ENCODE measurements around the gene DLGAP4. TPM values are rescaled to one million over a fixed set of nuclear protein-coding genes. Genes with fewer than 3 reads are reported as not detected.
A peak's percentile ranks its signal among the peaks of the same experiment; 100 is the strongest.

Gene DLGAP4
- total and polyA plus RNA-seq, 2 of the 13 experiments (the other 11 are each of a cell fraction or from before 2014, with no cell fraction given): 15.2 to 26.7 TPM

- 94% methylated on average over 4 of the region's 4 CpGs for WGBS (ENCODE audit: low lambda C conversion rate)
- intact Hi-C loops (cut with micrococcal nuclease; ENCODE audit: unreplicated experiment): no loop called here
- peaks cover 3% of the 10 kb centered on the region for H4K20me1 ChIP-seq (ENCODE audit: insufficient read depth, low read length)
These were observed 191.7 kb downstream of the DLGAP4 start for GRCh38 chr20:36497856-36498255.

More at GRCh38 chr20:36497856-36498255, 191.7 kb downstream of the DLGAP4 start:
- no peak overlapping the region for H3K4me2 ChIP-seq (ENCODE audit: low read depth, low read length)
- ATAC-seq (no peak), DNase-seq (ENCODE audit: low spot score) (no peak), FAIRE-seq (no peak)
- TF ChIP-seq ZNF563 (CRISPR knock-in tag; IDR thresholded peaks at IDR 0.05) (no peak), GABPB1 (CRISPR knock-in tag; IDR thresholded peaks at IDR 0.05) (no peak), ZNF430 (CRISPR knock-in tag; IDR thresholded peaks at IDR 0.05) (no peak), RARG (CRISPR knock-in tag; IDR thresholded peaks at IDR 0.05; ENCODE audit: low read depth) (no peak), RARA (CRISPR knock-in tag; IDR thresholded peaks at IDR 0.05) (no peak), SRY (CRISPR knock-in tag; IDR thresholded peaks at IDR 0.05) (peak; percentile 30; the same call in 1 of the 2 replicates), HBP1 (CRISPR knock-in tag; IDR thresholded peaks at IDR 0.05; ENCODE audit: low read depth) (no peak), ZNF235 (CRISPR knock-in tag; IDR thresholded peaks at IDR 0.05; ENCODE audit: borderline replicate concordance) (no peak), DR1 (CRISPR knock-in tag; IDR thresholded peaks at IDR 0.05) (0 out of 2 replicates have a peak, but pooled peaks have one; percentile 19), TBX3 (IDR thresholded peaks at IDR 0.05; ENCODE audit: borderline replicate concordance) (no peak), SAFB2 (CRISPR knock-in tag; IDR thresholded peaks at IDR 0.05; ENCODE audit: borderline replicate concordance, low read depth) (no peak), ZZZ3 (CRISPR knock-in tag; IDR thresholded peaks at IDR 0.05; ENCODE audit: borderline replicate concordance) (no peak), EEA1 (CRISPR knock-in tag; IDR thresholded peaks at IDR 0.05; ENCODE audit: borderline replicate concordance) (no peak), SP4 (CRISPR knock-in tag; IDR thresholded peaks at IDR 0.05) (no peak), PTBP1 (IDR thresholded peaks at IDR 0.05; ENCODE audit: low read depth, low read length, poor library complexity, severe bottlenecking) (no peak)
- peaks cover 49 to 70% of the 10 kb centered on the region in 2 experiments for H3K36me3 ChIP-seq (replicated peaks in 1 of 2; ENCODE audit: control insufficient read depth in 1 of 2, insufficient read depth in 2 of 2, low read length in 2 of 2)
- CTCF ChIA-PET (ENCODE audit: low intra/inter-chr PET ratio, low total read pairs): no interaction called here
- H3K27me3 ChIP-seq (ENCODE audit: control insufficient read depth in 1 of 2, insufficient read depth in 2 of 2, low read length in 2 of 2): no peaks in the 10 kb centered on the region
- POLR2A ChIA-PET: no interaction called here
- H3K9me3 ChIP-seq (ENCODE audit: low read length): no peaks in the 10 kb centered on the region
- BruUV-seq (replicated peaks): no TSS peak
- H3K4me1 ChIP-seq (ENCODE audit: insufficient read depth, low read length): peaks cover 6% of the 10 kb centered on the region; the same call in 1 of the 2 replicates
- H3K4me3 ChIP-seq (replicated peaks in 1 of 3; ENCODE audit: insufficient read depth in 1 of 3, low read depth in 2 of 3, low read length in 3 of 3): no peak overlapping the region
- no peak overlapping the region for H2AFZ ChIP-seq (ENCODE audit: low read length)
- peaks cover 3% of the 10 kb centered on the region for H3K79me2 ChIP-seq (ENCODE audit: insufficient read depth, low read length)
- in situ Hi-C loops (cut with HindIII; ENCODE audit: extremely low pct_ligation_motif_present, low pct_unique_long_range_greater_than_20kb): no loop called here
- no peak overlapping the region for H3K27ac ChIP-seq (ENCODE audit: extremely low read length, insufficient read depth, low read length)
- no peak overlapping the region for H3K9ac ChIP-seq (ENCODE audit: insufficient read depth, low read depth, low read length)

Data from HepG2 (cell line).